NCI-H2107 treated with DMSO at 0.1 percent for 48 hours (cell line): ENCODE measurements around the gene DOCK4.
A peak's percentile ranks its signal among the peaks of the same experiment; 100 is the strongest.

Experiments used
- DNase-seq: peaks from one replicate; lab custom pipeline; 2025; ENCODE audit not compliant: unreplicated experiment; lab: John Stamatoyannopoulos, UW

The DOCK4 gene

DNA sequence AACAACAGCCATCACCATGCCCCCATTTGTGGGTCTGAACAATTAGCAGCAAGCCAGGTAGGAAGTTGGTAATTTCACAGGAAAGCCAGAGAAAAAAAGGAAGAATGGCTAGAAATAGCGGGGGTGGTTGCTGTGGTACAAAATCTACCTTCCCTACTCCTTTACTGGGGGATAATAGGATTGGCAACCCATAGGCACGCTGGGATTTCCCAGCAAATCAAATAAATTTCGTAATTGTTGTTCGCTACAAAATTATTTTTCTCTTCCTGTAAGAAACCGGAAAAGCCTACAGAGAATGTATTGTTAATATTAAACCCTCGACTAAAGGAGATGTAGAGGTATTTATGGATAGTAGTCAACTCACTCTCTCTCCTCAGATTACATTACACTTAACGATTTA lies 123.9 kb downstream of the DOCK4 start:
- no peak for DNase-seq

DNA sequence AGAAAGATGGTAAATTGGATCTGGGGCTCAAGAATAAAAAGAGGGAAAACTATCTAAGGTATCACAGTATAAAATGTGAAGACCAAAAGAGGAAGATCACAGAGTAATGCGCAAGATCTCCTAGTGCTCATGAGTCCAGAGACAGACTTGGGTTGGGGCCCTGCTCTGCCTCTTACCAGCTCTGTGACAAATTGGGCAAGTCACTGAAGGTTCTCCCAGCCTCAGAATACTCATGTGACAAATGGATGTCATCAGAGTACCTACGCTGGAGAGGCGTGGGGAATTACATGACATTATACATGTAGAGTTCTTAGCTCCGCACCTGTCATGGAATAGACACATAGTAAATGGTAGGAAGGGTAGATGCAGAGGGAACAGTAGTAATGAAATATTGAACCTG lies 124.4 kb downstream of the DOCK4 start:
- DNase-seq: no peak

DNA sequence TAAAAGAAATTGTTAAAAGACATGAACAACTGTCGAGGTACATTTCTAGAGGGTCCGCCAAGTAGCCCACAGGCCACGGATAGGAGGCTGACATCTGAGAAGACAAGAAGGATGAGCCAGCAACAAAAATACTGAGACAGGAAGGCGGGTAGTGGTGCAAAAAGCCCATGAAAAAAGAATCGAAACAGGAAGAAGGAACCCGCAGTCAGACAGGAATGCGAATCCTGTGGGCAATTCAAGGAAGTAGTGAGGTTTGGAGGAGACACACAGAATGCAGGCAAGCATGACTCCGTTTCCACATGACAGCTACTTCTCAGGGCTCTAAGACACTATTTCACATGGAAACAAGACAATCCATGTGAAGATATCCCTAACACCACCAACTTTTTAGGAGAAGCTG lies 125.2 kb downstream of the DOCK4 start:
- no peak for DNase-seq

GRCh38 chr7:112080441-112080840 lies 125.8 kb downstream of the DOCK4 start:
- DNase-seq: no peak

GRCh38 chr7:112079673-112080072 lies 126.5 kb downstream of the DOCK4 start:
- no peak for DNase-seq

DNA sequence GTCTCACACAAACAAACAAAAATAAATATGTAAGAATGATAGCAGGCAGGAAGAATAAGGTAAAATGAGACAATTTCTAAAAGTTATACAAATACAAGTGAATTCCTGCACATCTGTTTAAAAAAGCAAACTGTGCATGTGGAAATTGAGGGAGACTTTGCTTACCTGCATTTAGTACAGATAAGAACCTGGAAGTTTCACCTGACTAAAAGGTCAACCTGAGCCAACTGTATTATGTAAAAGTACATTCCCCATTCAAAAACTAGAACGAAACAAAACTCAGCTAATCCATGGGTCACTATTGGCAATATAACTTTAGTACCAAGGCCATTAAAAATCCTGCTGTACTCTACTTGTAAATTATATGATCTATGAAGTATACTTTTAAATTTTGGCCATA lies 127.1 kb downstream of the DOCK4 start:
- no peak for DNase-seq

DNA sequence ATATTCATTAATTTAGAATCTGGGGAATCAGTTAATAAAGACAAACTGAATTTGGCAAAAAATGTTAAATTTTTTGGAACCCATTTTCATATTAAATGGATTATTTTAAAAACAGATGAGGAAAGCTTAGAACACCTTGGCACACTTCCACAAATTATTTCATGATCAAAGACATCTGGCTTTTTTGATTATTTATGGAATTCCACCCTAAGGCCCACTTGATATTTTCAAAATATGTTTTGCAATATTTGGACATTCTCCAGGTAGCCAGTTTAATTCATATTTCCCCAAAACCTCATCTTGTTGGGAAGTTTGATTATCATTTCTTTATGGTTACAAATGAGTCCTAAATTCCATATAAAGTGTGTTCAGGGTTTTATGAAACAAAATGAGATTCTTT lies 129.9 kb downstream of the DOCK4 start:
- DNase-seq: no peak

DNA sequence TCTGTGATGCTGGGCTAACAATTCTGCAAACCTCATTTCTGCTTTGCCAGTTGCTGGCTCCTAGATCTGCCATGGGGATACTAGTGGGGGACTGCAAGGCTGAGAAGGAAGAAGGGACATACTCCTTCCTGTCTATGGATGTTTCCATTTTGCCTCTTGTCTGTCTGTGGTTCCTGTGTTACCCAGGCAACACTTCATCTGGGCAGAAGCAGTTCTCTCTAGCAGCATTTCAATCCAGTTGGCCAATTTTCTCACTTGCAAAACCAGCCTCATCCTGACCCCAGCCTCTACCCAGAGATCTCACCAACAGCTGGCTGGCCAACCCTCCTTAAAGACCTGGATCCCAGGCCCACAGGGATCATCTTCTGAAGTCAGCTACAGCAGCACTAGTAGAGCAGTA lies 131.7 kb downstream of the DOCK4 start:
- DNase-seq: no peak

DNA sequence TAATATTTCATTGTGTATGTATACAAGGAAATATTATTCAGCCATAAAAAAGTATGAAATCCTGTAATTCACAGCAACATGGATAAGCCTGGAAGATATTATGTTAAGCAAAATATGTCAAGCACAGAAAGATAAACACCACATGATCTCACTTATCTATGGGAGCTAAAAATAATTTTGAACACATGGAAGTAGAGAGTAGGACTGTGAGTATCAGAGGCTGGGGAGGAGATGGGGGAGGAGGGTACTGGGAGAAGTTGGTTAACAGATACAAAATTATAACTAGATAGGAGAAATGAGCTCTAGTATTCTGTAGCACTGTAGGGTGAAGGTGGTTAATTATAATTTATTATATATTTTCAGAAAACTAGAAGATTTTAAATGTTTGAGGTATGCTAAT lies 132.7 kb downstream of the DOCK4 start:
- DNase-seq: no peak

DNA sequence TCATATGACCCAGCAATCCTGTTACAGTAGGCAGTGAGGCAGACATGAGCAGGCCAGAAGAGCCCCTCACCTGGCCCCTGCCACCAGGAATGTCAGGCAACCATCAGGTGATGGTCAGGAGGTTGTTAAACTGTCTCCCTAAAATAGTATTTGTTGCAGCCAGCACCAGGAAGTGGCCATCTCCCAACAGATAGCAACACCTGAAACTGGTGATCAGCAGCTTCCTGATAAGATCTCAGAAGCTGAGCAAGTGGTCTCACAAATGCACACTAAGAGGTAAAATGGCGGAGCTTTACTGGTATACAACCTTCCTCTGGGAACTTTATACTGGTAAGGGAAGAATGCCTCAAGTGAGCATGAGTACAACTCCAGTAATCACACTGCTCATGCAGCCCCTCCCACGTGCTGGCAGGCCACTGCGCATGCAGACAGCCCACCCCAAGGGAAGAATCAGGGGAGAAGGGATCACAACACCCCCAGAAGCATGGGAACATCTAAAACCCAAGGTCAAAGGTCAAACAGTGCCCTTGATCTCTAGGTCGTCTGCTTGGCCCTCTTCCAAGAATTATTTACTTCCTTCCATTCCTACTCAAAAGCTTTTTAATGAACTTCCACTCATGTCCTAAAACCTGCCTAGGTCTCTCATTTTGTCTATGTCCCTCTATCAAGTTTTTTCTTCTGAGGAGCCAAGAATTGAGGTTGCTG lies 133.5 kb downstream of the DOCK4 start:
- no peak for DNase-seq

GRCh38 chr7:112071856-112072255 lies 134.3 kb downstream of the DOCK4 start:
- no peak for DNase-seq

DNA sequence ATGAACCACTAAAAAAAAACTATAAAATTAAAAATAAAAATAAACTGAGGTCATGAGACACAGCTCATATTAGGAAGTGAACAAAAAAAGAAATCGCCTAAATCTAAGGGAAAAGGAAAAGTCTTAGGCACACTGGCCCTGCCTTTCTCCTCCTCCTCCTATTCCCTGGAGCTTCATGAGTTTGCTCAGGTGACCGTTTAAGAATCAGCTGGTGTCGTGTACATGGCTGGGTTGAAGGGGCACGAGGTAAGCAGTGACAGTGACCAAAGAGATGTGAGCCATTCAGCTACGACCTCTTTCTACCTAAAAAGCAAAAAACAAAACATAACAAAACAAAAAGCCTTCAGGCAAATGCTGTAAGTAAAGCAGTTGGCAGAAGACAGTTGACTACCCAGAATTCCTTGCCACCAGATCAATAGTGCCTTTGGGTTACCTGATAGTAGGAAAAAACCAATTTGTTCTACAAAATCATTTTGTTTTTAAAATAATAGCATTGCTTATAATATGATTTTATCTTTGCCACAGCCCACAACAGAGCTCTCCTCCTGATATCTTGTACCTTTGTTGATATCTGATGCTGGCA lies 135.4 kb downstream of the DOCK4 start:
- no peak for DNase-seq

DNA sequence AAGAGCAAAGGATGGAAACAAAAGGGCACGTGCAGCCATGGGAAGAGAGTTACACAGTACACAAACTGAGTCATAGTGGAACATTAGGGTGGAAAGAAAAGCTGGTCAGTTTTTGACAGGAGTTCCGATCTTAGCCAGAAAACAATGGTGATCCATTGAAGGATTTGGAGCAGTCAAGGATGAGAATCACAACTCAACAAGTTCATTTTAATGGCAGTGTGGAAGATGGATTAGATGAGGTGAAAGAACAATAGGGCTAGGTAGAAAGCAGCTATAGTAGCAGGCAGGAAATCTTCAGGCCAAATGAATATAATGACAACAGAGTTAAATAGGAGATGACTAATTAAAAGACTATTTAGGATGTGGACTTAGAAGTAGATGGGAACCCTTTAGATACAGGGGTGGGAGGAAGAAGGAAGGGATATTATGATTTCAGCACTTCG lies 136.3 kb downstream of the DOCK4 start:
- DNase-seq: no peak

GRCh38 chr7:112068967-112069366 lies 137.2 kb downstream of the DOCK4 start:
- no peak for DNase-seq

- peak; percentile 22 for DNase-seq
Measured at GRCh38 chr7:112067632-112068540, 138.3 kb downstream of the DOCK4 start.

GRCh38 chr7:112067200-112067599 lies 139.0 kb downstream of the DOCK4 start:
- DNase-seq: no peak

DNA sequence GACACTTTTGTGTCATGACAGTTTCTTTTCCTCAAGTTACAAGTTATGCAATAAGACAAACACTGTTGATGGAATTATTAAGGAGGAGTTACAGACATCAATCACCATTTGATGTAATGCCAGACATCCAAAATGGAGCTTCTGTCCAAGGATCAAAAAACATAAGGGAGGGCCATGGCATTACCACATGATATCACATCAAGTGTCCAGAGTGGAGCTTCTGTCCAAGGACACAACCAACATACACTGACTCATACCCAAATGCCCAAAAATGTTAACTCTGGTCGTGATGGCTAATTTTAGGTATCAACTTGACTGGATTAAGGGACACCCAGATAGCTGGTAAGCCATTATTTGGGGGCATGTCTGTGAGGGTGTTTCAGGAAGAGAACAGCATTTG lies 140.4 kb downstream of the DOCK4 start:
- no peak for DNase-seq

- no peak for DNase-seq
Measured at GRCh38 chr7:112064627-112065385, 141.4 kb downstream of the DOCK4 start.

GRCh38 chr7:112063974-112064373 lies 142.2 kb downstream of the DOCK4 start:
- no peak for DNase-seq

DNA sequence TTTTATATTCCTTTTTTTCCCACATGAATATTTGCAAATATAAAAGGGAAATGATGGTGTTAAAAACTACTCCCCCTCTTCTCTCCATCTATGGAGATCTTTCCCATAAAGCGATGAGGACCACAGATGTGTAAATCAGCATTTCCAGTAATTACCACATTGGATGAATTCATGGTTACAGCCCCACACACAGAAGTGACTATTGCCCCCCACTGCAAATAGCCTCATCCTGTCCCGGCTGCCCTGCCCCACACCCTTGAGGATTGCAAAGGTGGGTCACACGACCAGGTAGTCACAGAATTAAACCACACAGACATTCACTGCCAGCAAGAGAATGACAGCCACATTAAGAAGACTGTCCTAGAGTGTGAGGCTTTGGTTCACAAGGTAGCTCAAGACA lies 145.1 kb downstream of the DOCK4 start:
- DNase-seq: no peak

DNA sequence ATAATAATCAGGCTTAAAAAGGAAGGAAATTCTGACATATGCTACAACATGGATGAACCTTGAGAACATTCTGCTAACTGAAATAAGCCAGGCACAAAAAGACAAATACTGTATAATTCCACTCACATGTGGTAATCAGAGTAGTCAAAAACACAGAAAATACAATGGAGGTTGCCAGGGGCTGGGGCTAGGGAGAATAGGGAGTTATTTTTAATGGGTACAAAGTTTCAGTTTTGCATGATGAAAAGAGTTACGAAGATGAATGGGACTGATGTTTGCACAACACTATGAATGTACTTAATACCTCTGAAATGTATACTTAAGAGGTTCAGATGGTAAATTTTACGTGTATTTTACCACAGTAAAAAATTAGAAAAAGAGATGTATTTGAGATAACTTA lies 145.6 kb downstream of the DOCK4 start:
- DNase-seq: no peak
